Neutrophil (primary cell): ENCODE measurements around the gene FGD2.
"Not testable (repeated sequence)": the region's sequence is repeated elsewhere in the genome, so short reads cannot be mapped to it uniquely, and the experiment has no call there.

Experiments used
- H3K27ac ChIP-seq: fragments of 200-600 bp; sonication (generic); 2 replicates; pipeline ENCODE4 v1.5.1; 2016; ENCODE audit warnings: mild to moderate bottlenecking, moderate library complexity
- H3K27me3 ChIP-seq: fragments of 200-600 bp; sonication (generic); 2 replicates; pipeline ENCODE4 v1.6.0; 2016; ENCODE audit warnings: mild to moderate bottlenecking
- H3K36me3 ChIP-seq: fragments of 200-600 bp; sonication (generic); 2 replicates; pipeline ENCODE4 v1.5.1; 2017
- H3K4me1 ChIP-seq, 2 experiments: fragments of 200-600 bp in 1 of 2; sonication (generic) in 1 of 2; 1 replicate in 1 of 2; 2 replicates in 1 of 2; pipeline versions ENCODE4 v1.5.1 to v1.6.1; 2013 to 2016; ENCODE audit warnings: low read depth in 1 of 2, low read length in 1 of 2, mild to moderate bottlenecking in 1 of 2, moderate library complexity in 1 of 2; ENCODE audit not compliant: control insufficient read depth in 1 of 2, insufficient read depth in 1 of 2
- H3K4me3 ChIP-seq, 2 experiments: fragments of 200-600 bp in 1 of 2; sonication (generic) in 1 of 2; 1 replicate in 1 of 2; 2 replicates in 1 of 2; pipeline ENCODE4 v1.5.1; 2013 to 2016; ENCODE audit warnings: low read depth in 1 of 2, low read length in 1 of 2, mild to moderate bottlenecking in 1 of 2, moderate library complexity in 1 of 2
- H3K9me3 ChIP-seq: fragments of 200-600 bp; sonication (generic); 2 replicates; pipeline ENCODE4 v1.5.1; 2016
- TF ChIP-seq, protein P1 (sequence below): fragments of 200-600 bp; sonication (generic); IDR thresholded peaks from 2 replicates; pipeline ENCODE4 v1.5.1; 2016; ENCODE audit warnings: antibody characterized with exemption

Gene FGD2

DNA sequence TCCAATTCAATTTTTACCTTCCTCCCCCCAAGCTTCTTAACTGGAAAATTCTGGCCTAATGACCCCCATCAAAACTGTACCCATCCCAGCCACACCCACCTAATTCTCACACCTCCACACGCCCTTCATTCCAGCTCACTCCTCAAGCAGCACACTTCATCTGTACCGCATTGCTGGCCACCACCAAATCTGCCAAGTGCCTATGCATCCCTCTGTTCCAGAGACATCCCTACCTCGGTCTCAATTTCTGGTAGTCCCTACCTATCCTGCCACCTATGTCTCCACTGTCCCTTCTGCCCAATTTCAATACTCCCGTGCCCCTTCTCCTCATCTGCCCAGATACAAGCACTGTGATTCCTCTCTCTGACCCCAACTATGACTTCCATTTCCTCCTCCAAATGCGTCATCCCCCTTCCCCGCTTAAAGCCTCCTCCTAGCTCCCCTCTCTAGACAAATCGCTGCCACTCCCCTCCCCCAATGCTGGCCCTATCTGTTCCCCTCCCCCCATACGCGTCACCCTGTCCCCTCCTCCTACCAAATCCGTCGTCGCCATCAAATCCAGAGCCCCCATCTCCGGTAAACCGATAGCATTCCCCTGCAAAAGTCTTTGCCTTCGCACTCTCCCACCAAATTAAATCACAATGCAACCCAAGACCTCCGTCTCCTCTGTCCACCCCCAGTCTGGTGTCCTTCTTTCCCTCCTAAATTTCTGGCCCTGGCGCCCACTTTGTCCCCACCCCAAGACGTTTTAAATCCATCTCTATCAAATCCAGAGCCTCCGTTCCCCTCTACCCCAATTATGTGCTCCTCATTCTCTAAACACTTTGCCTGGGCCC is 20.7 kb upstream of the FGD2 start:
- Histone ChIP-seq H3K27me3 (no peaks in the 10 kb centered on the region), H3K4me1 (peaks cover 30 to 34% of the 10 kb centered on the region in 2 experiments), H3K9me3 (no peaks in the 10 kb centered on the region), H3K27ac (peak overlapping the region; percentile 91), H3K36me3 (peaks cover 15% of the 10 kb centered on the region), H3K4me3 (peak overlapping the region; percentile 90 to 96)
- TF ChIP-seq, protein P1, sequence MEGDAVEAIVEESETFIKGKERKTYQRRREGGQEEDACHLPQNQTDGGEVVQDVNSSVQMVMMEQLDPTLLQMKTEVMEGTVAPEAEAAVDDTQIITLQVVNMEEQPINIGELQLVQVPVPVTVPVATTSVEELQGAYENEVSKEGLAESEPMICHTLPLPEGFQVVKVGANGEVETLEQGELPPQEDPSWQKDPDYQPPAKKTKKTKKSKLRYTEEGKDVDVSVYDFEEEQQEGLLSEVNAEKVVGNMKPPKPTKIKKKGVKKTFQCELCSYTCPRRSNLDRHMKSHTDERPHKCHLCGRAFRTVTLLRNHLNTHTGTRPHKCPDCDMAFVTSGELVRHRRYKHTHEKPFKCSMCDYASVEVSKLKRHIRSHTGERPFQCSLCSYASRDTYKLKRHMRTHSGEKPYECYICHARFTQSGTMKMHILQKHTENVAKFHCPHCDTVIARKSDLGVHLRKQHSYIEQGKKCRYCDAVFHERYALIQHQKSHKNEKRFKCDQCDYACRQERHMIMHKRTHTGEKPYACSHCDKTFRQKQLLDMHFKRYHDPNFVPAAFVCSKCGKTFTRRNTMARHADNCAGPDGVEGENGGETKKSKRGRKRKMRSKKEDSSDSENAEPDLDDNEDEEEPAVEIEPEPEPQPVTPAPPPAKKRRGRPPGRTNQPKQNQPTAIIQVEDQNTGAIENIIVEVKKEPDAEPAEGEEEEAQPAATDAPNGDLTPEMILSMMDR, result no peak

DNA sequence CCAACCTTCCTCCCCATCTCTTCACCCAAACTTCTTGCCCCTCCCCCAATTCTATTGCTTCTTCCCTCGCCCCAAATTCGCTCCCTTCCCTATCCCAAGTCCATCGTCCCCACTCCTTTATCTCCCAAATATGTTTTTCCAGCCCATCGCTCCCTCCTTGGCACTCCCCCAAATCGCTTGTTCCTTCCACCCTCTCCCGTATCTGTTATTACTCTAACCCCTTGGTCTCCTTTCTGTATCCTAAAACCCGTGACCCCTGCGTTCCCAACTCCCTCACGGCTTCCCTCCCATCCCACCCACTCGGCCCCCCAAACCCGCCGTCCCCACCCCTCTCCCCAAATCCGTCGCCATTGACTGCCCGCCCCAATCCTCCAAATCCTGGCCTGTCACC is 20.0 kb upstream of the FGD2 start:
- H3K27ac ChIP-seq, result peak overlapping the region; percentile 91
- peaks cover 30 to 34% of the 10 kb centered on the region in 2 experiments for H3K4me1 ChIP-seq
- TF ChIP-seq, protein P1, result no peak
- no peaks in the 10 kb centered on the region for H3K9me3 ChIP-seq
- H3K27me3 ChIP-seq, result no peaks in the 10 kb centered on the region
- peaks cover 8% of the 10 kb centered on the region for H3K36me3 ChIP-seq
- H3K4me3 ChIP-seq, result peak overlapping the region; percentile 90 to 96

DNA sequence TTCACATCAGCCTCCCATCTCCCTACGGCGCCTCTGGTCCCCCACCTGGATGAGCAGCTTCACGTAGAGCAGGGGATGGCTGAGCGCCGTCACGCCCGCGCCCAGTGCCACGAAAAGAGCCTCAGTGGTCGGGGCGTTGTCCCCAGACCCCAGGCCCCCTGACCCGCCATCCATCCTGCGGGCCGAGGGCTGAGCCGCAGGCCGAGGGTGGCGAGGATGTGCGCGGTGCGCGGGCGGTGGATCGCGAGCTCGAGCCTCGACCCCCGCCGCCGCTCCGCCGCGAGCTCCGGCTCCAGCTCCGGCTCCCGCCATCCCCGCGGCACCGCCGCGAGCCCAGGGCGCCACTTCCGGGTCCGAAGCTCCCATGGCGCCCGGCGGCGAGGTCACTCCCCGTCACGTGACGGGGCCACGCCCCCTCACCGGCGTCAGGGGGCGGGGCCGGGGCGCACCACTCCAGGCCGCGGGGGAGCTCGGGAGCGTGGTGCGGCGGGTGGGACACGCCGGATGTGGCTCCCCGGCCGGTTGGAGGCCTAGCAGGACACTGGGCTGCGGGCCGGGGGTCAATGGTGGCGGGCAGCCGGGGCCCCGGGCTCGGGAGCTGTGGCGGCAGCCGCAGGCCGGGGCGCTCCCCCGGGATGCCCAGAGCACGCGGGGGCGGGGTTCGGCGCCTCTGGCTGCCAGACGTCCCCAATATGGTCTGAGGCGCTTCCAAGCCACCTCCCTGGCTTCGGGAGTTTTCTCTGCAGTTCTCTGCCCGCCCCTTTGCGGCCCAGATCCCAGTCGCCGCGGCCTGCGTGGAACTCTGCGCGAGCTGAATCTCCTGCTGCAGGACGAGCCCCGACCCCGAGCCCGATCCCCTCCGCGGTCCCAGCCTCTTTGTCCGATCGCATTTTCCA is 19.4 kb upstream of the FGD2 start, which contains the start of gene MTCH1:
Gene MTCH1, minus strand, starts transcription at position 389 of the 896 bp plus-strand sequence. Its CDS starts 23 bp downstream, at position 366.
- Histone ChIP-seq H3K27me3 (no peaks in the 10 kb centered on the region), H3K36me3 (peaks cover 5% of the 10 kb centered on the region), H3K4me1 (peaks cover 30 to 34% of the 10 kb centered on the region in 2 experiments), H3K27ac (peak within 1 kb of the TSS; percentile 91), H3K4me3 (peak within 1 kb of the TSS; percentile 90 to 96), H3K9me3 (no peaks in the 10 kb centered on the region)
- TF ChIP-seq, protein P1, result peak; percentile 43

DNA sequence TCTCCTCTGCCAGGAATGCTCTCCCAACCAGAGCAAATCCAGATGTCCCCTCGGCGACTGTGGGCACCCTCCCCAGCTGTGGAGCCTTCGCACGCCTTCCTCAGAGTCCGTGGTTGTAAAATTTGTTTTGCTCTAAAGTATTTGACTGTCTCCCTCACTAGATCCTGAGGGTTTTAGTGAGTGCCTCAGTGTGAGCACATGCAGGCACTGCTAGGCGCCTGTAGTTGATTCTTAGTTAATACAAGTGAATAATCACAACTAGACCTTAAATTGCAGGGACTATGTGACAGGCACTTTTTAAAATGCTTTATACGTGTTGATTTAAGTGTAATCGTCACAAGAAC is 18.8 kb upstream of the FGD2 start:
- no peaks in the 10 kb centered on the region for H3K36me3 ChIP-seq
- peak overlapping the region; percentile 90 to 96 for H3K4me3 ChIP-seq
- TF ChIP-seq, protein P1, result no peak
- H3K27ac ChIP-seq, result peak overlapping the region; percentile 91
- H3K27me3 ChIP-seq, result no peaks in the 10 kb centered on the region
- no peaks in the 10 kb centered on the region for H3K9me3 ChIP-seq
- peaks cover 30 to 34% of the 10 kb centered on the region in 2 experiments for H3K4me1 ChIP-seq

DNA sequence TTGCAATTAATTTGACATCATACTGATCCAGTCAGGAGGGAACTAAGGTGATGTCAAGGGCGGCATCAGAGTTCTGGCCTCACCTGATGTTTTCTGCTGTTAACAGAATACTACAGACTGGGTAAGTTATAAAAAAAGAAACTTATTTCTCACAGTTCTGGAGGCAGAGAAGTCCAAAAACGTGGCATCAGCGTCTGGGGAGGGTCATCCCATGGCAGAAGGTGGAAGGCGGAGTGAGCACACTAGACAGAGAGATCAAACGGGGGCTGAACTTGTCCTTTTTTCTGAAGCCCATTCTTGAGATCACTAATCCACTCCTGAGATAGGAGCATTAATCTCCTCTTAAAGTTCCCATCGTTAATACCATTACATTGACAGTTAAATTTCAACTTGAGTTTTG is 16.2 kb upstream of the FGD2 start:
- Histone ChIP-seq H3K4me1 (peaks cover 22 to 26% of the 10 kb centered on the region in 2 experiments), H3K36me3 (no peaks in the 10 kb centered on the region), H3K4me3 (no peak overlapping the region), H3K27me3 (peaks cover 2% of the 10 kb centered on the region), H3K9me3 (no peaks in the 10 kb centered on the region), H3K27ac (no peak overlapping the region)
- TF ChIP-seq, protein P1, result no peak

DNA sequence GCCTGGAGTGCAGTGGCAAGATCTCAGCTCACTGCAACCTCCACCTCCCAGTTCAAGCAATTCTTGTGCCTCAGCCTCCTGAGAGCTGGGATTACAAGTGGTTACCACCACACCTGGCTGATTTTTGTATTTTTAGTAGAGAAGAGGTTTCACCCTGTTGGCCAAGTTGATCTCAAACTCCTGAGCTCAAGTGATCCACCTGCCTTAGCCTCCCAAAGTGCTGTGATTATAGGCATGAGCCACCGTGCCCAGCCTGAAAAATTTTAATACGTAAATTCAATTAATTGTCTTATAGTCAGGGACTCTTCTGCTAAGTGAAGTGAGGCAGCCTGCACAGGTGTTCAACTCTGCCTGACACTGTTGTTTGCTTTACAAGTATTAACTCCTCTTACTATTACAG is 15.1 kb upstream of the FGD2 start:
- H3K4me3 ChIP-seq, H3K27ac ChIP-seq, H3K9me3 ChIP-seq, H3K36me3 ChIP-seq: not testable (repeated sequence)
- Histone ChIP-seq H3K4me1 (peaks cover 11 to 15% of the 10 kb centered on the region in 2 experiments), H3K27me3 (peaks cover 10% of the 10 kb centered on the region)
